HG02678 (cell line): ENCODE measurements around the gene PLSCR3.
"Not testable (repeated sequence)": the region's sequence is repeated elsewhere in the genome, so short reads cannot be mapped to it uniquely, and the experiment has no call there.

Experiments used
- ATAC-seq: cut with Tn5 transposase; IDR thresholded peaks from one replicate; pipeline ENCODE4 v1.9.1; 2021; ENCODE audit warnings: mild to moderate bottlenecking, moderate library complexity; ENCODE audit not compliant: unreplicated experiment

PLSCR3 gene

DNA sequence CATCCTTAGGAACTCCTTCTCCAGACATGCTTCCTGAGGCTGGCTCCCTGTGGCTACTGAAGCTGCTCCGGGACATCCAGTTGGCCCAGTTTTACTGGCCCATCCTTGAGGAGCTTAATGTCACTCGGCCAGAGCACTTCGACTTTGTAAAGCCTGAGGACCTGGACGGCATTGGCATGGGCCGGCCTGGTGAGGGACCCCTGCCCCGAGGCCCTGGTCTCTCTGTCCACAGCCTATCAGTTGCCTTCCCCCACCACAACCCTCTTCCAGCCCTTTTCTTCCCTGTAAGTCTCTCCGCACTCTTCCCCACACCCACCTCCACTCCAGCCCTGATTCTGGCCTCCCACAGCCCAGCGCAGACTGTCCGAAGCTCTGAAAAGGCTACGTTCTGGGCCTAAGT lies 11.4 kb downstream of the PLSCR3 start:
- ATAC-seq: no peak

DNA sequence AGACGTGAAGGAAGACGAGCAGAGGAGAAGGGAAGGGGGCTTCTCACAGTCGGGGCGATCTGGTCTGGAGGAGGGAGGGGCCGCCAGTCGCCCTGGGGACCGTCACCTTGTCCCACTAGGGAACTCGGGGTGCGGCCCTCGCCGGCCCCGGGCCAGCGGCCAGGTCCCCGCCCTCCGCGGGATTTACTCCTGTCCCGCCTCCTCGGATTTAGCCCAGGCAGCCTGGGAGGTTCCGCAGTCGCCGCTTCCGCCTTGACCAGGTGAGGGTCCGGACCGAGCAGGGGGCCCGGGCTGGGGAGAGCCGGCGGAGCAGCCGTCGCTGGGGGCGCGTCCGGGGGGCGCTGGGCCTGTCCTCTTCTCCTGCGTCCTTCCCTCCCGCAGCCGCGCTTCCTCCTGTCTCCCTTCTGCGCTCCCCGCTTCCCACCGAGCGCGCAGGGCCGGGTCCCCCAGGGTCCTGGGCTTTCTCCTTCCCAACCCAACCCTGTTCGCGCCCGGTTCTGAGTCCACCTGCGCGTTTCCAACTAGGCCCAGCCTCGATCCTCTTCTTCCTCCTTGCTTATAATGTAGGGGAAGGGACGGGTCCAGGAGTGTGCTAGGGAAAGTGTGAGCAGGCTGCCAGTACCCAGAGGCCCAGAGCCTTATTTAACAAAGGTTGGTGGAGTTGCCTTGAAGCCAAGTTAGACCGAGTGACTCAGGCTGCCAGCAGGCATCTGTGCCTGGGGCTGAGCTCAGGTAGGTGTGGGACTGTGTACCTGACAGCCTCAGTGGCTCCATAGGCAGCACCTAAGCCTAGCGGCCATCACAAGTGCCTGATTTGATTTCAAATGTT lies 13.3 kb downstream of the PLSCR3 start, which contains the start of gene TNK1:
Gene TNK1 (plus strand): TSS at position 235 of the 829 bp plus-strand sequence. CDS start 1,838 bp downstream, outside the sequence.
- no peak for ATAC-seq

DNA sequence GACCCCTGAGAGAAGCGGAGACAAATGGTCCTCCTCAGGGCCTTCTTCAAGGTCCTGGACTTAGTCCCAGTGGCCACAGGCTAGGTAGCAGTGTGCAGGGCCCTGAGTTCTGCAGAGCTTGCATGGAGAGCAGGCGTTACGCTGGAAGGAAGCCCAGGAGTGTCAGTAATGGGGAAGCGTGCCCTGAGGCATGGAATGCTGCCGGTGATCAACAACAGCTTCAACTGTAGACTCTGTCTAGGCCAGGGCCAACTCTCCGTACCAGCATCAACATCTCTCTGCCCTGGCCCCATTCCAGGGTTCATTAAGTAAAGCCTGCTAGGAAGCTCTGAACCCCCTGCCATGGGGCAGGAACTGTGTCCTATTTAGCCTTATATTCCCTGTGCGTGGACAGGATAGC lies 14.0 kb downstream of the PLSCR3 start:
- no peak for ATAC-seq

DNA sequence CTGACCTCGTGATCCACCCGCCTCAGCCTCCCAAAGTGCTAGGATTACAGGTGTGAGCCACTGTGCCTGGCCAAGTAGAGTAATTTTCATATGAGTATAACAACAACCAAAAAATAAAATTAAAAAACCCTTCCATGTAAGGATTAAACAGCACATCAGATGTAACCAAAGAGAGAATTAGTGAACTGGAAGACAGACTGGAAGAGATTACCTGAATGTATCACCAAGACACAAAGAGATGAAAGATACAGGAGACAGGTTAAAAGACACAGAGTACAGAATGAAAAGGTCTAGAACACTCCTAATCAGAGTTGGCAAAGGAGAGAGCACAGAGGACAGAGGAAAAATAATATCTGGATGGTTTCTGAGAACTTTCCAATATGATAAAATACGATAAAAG lies 15.2 kb downstream of the PLSCR3 start:
- ATAC-seq: no peak

GRCh38 chr17:7374353-7374752 lies 20.0 kb downstream of the PLSCR3 start:
- no peak for ATAC-seq

- ATAC-seq: no peak
Observed at GRCh38 chr17:7370853-7371252, 23.5 kb downstream of the PLSCR3 start.

DNA sequence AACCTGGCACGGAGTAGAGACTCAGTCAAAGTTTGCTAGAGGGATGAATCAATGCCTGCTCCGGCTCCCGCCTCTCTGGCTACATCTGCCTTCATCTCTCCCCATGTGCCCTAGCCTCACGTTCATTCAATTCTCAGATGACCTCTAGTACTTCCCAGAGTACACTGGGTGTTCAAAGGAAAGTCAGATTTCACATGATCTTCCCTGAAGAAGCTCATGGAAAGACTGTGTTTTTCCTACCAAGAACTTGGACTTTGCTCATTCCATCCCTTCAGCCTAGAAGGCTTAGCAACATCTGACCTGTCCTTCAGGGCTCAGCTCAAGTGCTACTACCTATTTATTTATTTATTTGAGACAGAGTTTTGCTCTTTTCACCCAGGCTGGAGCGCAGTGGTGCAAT lies 24.5 kb downstream of the PLSCR3 start:
- ATAC-seq: no peak

GRCh38 chr17:7368599-7368994 lies 25.7 kb downstream of the PLSCR3 start:
- ATAC-seq: not testable (repeated sequence)

DNA sequence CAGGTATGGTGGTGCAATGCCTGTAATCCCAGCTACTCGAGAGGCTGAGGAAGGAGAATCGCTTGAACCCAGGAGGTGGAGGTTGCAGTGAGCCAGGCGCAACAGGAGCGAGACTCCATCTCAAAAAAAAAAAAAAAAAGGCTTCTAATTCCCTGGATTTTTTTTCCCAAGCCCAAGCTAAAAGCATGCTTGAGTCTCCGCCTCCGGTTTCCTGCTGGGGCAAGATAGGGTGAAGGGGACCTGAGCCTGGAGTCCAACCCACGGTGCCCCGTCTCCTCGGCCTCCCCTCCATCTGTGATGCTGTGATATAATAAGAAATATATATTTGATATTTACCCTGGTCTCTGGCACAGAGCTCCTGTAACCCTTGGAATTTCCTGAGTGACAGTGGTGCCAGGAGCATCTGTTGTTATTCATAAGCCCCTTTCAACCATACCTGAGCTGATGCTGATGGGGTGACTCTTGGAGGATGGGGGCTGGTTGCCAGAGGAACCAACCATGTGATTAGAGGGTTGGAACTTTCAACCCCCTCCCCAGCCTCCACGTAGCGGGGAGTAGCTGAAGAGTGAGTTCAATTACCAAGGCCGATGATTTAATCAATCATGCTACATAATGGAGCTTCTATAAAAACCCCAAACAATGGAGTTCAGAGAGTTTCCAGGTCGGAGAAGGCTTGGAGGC lies 26.3 kb downstream of the PLSCR3 start:
- no peak for ATAC-seq

GRCh38 chr17:7367083-7367482 lies 27.2 kb downstream of the PLSCR3 start:
- no peak for ATAC-seq

- ATAC-seq: not testable (repeated sequence)
Observed at GRCh38 chr17:7365963-7366362, 28.4 kb downstream of the PLSCR3 start.

DNA sequence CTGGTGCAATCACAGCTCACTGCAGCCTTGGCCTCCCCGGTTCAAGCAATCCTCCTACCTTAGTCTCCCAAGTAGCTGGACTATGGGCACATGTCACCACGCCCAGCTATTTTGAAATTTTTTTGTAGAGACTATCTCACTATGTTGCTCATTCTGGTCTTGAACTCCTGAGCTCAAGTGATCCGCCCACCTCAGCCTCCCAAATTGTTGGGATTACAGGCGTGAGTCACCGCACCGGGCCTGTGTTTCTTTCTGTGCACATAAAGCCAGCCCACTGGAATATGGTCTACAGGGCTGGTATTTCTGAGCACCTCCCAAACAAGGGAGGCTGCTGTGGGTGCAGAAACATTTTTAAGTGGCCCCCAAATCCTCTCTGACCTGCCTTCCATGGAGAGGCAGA lies 31.0 kb downstream of the PLSCR3 start:
- ATAC-seq: no peak

GRCh38 chr17:7361906-7362305 lies 32.4 kb downstream of the PLSCR3 start:
- ATAC-seq: no peak

GRCh38 chr17:7357381-7357780 lies 36.9 kb downstream of the PLSCR3 start:
- ATAC-seq: no peak

GRCh38 chr17:7356756-7357155 lies 37.6 kb downstream of the PLSCR3 start:
- ATAC-seq: no peak

- ATAC-seq: no peak
Observed at GRCh38 chr17:7356072-7356549, 38.2 kb downstream of the PLSCR3 start.

DNA sequence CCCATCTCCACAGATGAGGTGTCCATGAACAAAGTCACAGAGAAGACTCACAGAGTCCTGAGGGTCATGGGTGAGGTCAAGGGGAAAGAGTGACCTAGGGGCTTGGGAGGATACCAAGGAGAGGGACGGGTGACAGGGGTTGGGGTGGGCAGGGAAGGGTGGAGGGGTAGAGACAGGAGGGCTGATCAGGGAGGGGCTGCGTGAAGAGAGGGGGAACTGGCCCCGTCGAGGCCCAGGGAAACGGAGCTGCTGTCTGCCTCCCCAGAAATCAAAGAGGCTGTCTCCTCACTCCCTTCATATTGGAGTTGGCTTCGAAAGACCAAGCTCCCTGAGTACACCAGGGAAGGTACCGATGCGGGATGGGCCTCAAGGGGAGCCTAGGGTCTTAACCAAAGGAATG lies 38.8 kb downstream of the PLSCR3 start:
- ATAC-seq: no peak

- no peak for ATAC-seq
Observed at GRCh38 chr17:7355053-7355452, 39.3 kb downstream of the PLSCR3 start, which contains the start of gene TMEM95. Gene TMEM95, plus strand, starts transcription at chr17:7355156. Its CDS starts 49 bp downstream, at chr17:7355205.

- no peak for ATAC-seq
Observed at GRCh38 chr17:7354262-7354843, 40.0 kb downstream of the PLSCR3 start.

DNA sequence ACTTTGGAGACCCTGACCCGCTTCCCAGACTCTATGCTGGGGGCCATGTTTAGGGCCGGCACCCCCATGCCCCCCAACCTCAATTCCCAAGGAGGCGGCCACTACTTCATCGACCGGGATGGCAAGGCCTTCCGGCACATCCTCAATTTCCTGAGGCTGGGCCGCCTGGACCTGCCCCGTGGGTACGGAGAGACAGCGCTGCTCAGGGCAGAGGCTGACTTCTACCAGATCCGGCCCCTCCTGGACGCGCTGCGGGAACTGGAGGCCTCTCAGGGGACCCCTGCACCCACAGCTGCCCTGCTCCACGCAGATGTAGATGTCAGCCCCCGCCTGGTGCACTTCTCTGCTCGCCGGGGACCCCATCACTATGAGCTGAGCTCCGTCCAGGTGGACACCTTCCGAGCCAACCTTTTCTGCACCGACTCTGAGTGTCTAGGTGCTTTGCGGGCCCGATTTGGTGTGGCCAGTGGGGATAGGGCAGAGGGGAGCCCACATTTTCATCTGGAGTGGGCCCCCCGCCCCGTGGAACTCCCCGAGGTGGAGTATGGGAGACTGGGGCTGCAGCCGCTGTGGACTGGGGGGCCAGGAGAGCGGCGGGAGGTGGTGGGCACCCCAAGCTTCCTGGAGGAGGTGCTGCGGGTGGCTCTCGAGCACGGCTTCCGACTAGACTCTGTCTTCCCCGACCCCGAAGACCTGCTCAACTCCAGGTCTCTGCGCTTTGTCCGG lies 41.3 kb downstream of the PLSCR3 start:
- ATAC-seq: no peak

- no peak for ATAC-seq
Observed at GRCh38 chr17:7352503-7352889, 41.8 kb downstream of the PLSCR3 start.
